HepG2 (cell line): ENCODE measurements around the gene DHX8.

Experiments used
- EZH2 ChIP-seq: conservative IDR thresholded peaks from 2 replicates; pipeline ENCODE4 v1.6.1; 2012; ENCODE audit warnings: mild to moderate bottlenecking, low read depth, low read length, moderate library complexity
- FOXK2 ChIP-seq: fragments of 450-650 bp; IDR thresholded peaks from 2 replicates; pipeline ENCODE4 v1.6.1; 2016
- ZNF652 ChIP-seq: IDR thresholded peaks from 2 replicates; pipeline ENCODE4 v1.6.1; 2016; ENCODE audit warnings: low read depth, borderline replicate concordance
- ZNF816 ChIP-seq: sonication (generic); formaldehyde crosslinking; IDR thresholded peaks from 2 replicates; pipeline ENCODE4 v1.8.0; 2022; ENCODE audit warnings: missing genetic modification reagents, mild to moderate bottlenecking, borderline replicate concordance
- TF ChIP-seq, protein P1 (sequence below): sonication (generic); formaldehyde crosslinking; IDR thresholded peaks from 2 replicates; pipeline ENCODE4 v1.5.0; 2020; ENCODE audit warnings: mild to moderate bottlenecking, missing genetic modification reagents, moderate library complexity
- TF ChIP-seq, protein P2 (sequence below), 2 experiments: fragments of 450-650 bp in 1 of 2; sonication (generic) in 1 of 2; formaldehyde crosslinking; IDR thresholded peaks; 2 replicates each; pipeline versions ENCODE4 v1.5.0 to v1.8.0; 2020 to 2022; ENCODE audit warnings: mild to moderate bottlenecking in 1 of 2, missing genetic modification reagents in 1 of 2

DNA sequence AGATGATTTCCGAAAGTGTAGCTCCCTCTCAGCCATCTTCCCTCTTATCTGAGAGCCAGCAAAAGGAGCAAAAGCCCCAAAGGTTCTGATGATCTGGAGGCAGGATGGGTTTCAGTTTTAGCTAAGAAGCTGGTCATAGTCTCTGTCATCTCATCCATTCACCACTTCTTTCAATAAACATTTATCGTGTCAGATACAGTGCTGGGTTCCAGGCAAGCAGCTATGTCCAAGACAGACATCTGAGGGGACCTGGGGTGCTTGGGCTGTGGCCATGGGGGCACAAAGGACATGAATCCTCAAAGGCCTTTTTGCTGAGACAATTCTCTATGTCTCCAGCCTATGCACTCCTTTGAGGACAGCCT, 63.4 kb downstream of the DHX8 start:
- no peak for TF ChIP-seq EZH2
- TF ChIP-seq, protein P1, sequence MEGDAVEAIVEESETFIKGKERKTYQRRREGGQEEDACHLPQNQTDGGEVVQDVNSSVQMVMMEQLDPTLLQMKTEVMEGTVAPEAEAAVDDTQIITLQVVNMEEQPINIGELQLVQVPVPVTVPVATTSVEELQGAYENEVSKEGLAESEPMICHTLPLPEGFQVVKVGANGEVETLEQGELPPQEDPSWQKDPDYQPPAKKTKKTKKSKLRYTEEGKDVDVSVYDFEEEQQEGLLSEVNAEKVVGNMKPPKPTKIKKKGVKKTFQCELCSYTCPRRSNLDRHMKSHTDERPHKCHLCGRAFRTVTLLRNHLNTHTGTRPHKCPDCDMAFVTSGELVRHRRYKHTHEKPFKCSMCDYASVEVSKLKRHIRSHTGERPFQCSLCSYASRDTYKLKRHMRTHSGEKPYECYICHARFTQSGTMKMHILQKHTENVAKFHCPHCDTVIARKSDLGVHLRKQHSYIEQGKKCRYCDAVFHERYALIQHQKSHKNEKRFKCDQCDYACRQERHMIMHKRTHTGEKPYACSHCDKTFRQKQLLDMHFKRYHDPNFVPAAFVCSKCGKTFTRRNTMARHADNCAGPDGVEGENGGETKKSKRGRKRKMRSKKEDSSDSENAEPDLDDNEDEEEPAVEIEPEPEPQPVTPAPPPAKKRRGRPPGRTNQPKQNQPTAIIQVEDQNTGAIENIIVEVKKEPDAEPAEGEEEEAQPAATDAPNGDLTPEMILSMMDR (CRISPR knock-in tag) = no peak
- TF ChIP-seq, protein P2, sequence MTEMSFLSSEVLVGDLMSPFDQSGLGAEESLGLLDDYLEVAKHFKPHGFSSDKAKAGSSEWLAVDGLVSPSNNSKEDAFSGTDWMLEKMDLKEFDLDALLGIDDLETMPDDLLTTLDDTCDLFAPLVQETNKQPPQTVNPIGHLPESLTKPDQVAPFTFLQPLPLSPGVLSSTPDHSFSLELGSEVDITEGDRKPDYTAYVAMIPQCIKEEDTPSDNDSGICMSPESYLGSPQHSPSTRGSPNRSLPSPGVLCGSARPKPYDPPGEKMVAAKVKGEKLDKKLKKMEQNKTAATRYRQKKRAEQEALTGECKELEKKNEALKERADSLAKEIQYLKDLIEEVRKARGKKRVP (CRISPR knock-in tag; IDR thresholded peaks at IDR 0.05) = no peak
- no peak for TF ChIP-seq ZNF816 (CRISPR knock-in tag)
- no peak for TF ChIP-seq ZNF652 (CRISPR knock-in tag)
- no peak for TF ChIP-seq FOXK2
